DND-41 (cell line): ENCODE measurements around the gene SEC22A.

ENCODE experiments used
- ATAC-seq: fragments of 200-7000 bp; cut with Tn5 transposase; 3 replicates; pipeline ENCODE4 v1.9.1; 2021; ENCODE audit warnings: low read depth; ENCODE audit not compliant: insufficient read depth
- DNase-seq: peaks from one replicate; pipeline ENCODE4 v3.0.0-alpha.2; 2020
- H2AFZ ChIP-seq: 2 replicates; pipeline ENCODE4 v1.6.0; 2012; ENCODE audit warnings: low read depth, low read length
- H3K27ac ChIP-seq: 2 replicates; pipeline ENCODE4 v1.5.1; 2012; ENCODE audit warnings: low read length, inconsistent platforms
- H3K27me3 ChIP-seq: fragments of 200-600 bp; sonication (generic); 2 replicates; pipeline ENCODE4 v1.6.0; 2012; ENCODE audit warnings: low read length, mild to moderate bottlenecking, inconsistent platforms; ENCODE audit not compliant: insufficient read depth, poor library complexity
- H3K36me3 ChIP-seq: 2 replicates; pipeline ENCODE4 v1.5.1; 2012; ENCODE audit warnings: low read length, inconsistent platforms; ENCODE audit not compliant: insufficient read depth
- H3K4me1 ChIP-seq: 2 replicates; pipeline ENCODE4 v1.5.1; 2012; ENCODE audit warnings: mild to moderate bottlenecking, low read length; ENCODE audit not compliant: insufficient read depth
- H3K4me2 ChIP-seq: 2 replicates; pipeline ENCODE4 v1.6.0; 2012; ENCODE audit warnings: mild to moderate bottlenecking, moderate library complexity, low read length, inconsistent platforms; ENCODE audit not compliant: insufficient read depth
- H3K4me3 ChIP-seq, 2 experiments: fragments of 200-600 bp in 1 of 2; shearing (Covaris generic) in 1 of 2; 2 replicates each; pipeline ENCODE4 v1.5.1; 2012 to 2016; ENCODE audit warnings: inconsistent platforms in 2 of 2, low read length in 2 of 2, mild to moderate bottlenecking in 2 of 2, low read depth in 1 of 2, moderate library complexity in 1 of 2
- H3K79me2 ChIP-seq: 2 replicates; pipeline ENCODE4 v1.6.0; 2012; ENCODE audit warnings: low read length, inconsistent platforms; ENCODE audit not compliant: insufficient read depth
- H3K9ac ChIP-seq: 2 replicates; pipeline ENCODE4 v1.6.0; 2012; ENCODE audit warnings: low read depth, mild to moderate bottlenecking, inconsistent platforms, low read length, moderate library complexity
- H3K9me3 ChIP-seq: 2 replicates; pipeline ENCODE4 v1.5.1; 2012; ENCODE audit warnings: low read length, moderate library complexity, mild to moderate bottlenecking, inconsistent platforms; ENCODE audit not compliant: insufficient read depth, severe bottlenecking
- H4K20me1 ChIP-seq: 2 replicates; pipeline ENCODE4 v1.6.0; 2012; ENCODE audit warnings: low read length; ENCODE audit not compliant: insufficient read depth
- CTCF ChIP-seq: IDR thresholded peaks from 2 replicates; pipeline ENCODE4 v1.5.1; 2012; ENCODE audit warnings: borderline replicate concordance, low read length, moderate library complexity, mild to moderate bottlenecking; ENCODE audit not compliant: poor library complexity, severe bottlenecking; ENCODE audit errors: extremely low read depth
- EZH2 ChIP-seq: IDR thresholded peaks from 3 replicates; pipeline ENCODE4 v1.6.1; 2012; ENCODE audit warnings: borderline replicate concordance, low read depth, mild to moderate bottlenecking, moderate library complexity, low read length, inconsistent platforms; ENCODE audit not compliant: severe bottlenecking

SEC22A gene

GRCh38 chr3:123285479-123285878, 83.7 kb downstream of the SEC22A start:
- H4K20me1 ChIP-seq: peaks cover 20% of the 10 kb centered on the region
- no peaks in the 10 kb centered on the region for H3K4me1 ChIP-seq
- H3K4me2 ChIP-seq: no peak overlapping the region
- ATAC-seq: no peak
- no peak overlapping the region for H3K27ac ChIP-seq
- H3K27me3 ChIP-seq: no peaks in the 10 kb centered on the region
- no peak overlapping the region for H3K4me3 ChIP-seq
- DNase-seq: no peak
- no peak overlapping the region for H3K9ac ChIP-seq
- TF ChIP-seq EZH2 (no peak), CTCF (no peak)
- no peak overlapping the region for H2AFZ ChIP-seq
- H3K9me3 ChIP-seq: no peaks in the 10 kb centered on the region
- H3K79me2 ChIP-seq: no peaks in the 10 kb centered on the region
- H3K36me3 ChIP-seq: no peaks in the 10 kb centered on the region

- Histone ChIP-seq H3K4me1 (no peaks in the 10 kb centered on the region), H4K20me1 (peaks cover 20% of the 10 kb centered on the region), H2AFZ (no peak overlapping the region), H3K36me3 (no peaks in the 10 kb centered on the region), H3K4me2 (no peak overlapping the region), H3K27ac (no peak overlapping the region), H3K9me3 (no peaks in the 10 kb centered on the region), H3K4me3 (no peak overlapping the region), H3K27me3 (no peaks in the 10 kb centered on the region), H3K9ac (no peak overlapping the region), H3K79me2 (no peaks in the 10 kb centered on the region)
- TF ChIP-seq CTCF (no peak), EZH2 (no peak)
- DNase-seq (no peak), ATAC-seq (no peak; the same call in 2 of the 3 replicates)
These were observed 84.2 kb downstream of the SEC22A start for GRCh38 chr3:123285931-123286307.

- ATAC-seq: peak; percentile 97
- Histone ChIP-seq H3K27me3 (no peaks in the 10 kb centered on the region), H3K79me2 (no peaks in the 10 kb centered on the region), H3K4me3 (no peak overlapping the region), H3K4me1 (no peaks in the 10 kb centered on the region), H3K4me2 (no peak overlapping the region), H2AFZ (no peak overlapping the region), H3K9ac (no peak overlapping the region), H3K36me3 (no peaks in the 10 kb centered on the region), H4K20me1 (peaks cover 20% of the 10 kb centered on the region), H3K9me3 (no peaks in the 10 kb centered on the region), H3K27ac (no peak overlapping the region)
- peak; percentile 75 for DNase-seq
- no peak for TF ChIP-seq EZH2
- TF ChIP-seq CTCF: peak; percentile 92
These were observed 84.7 kb downstream of the SEC22A start for GRCh38 chr3:123286308-123287023.
